CD4-positive, alpha-beta T cell treated with Interleukin-17A for 1 hour (primary cell): ENCODE measurements around the gene SRGAP3.

Experiments
- DNase-seq: peaks from one replicate; pipeline ENCODE4 v3.0.0-alpha.2; 2020

SRGAP3 gene

GRCh38 chr3:9169956-9170850 is 79.2 kb downstream of the SRGAP3 start:
- DNase-seq, result peak; percentile 25

DNA sequence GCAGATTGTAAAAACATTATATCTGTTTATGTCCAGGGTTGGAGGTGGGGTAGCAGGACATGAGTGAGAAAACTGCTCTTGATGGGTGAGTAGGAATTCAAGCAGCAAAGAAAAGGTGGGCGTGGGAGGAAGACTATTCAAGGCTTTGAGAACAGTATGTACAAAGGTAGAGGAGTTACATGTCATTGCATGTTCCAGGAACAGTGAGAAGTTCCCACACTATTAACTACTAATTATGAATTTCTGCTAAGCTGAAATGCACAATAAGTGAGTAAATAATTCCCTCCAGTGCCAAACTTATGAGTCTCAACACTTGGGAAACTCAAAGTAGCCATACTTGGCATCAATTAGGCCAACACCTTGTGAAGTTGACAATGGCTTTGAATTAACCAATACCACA is 80.1 kb downstream of the SRGAP3 start:
- no peak for DNase-seq

DNA sequence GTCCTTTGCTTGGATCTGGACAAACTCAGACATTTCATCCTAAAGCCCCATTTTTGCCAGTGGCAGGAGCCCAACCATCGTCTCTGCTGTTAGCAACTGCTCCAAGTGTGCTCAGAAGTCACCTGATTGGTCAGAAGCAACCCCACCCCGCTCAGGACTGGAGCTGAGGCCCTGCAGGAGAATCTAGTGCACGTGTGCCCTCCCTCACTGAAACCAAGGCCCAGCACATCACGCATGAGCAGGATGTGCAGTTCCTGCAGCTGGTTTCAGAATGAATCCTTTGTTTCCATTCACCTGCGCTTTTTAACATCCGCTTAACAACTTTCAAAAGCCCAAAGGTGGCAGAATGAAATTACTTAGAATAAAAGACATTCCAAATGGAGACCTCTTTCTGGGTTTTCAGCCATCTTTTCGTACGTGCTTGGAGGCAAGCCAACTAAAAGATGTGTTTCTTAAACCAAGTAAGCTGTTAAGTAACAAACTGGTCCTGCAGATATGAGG is 81.2 kb downstream of the SRGAP3 start:
- DNase-seq, result peak; percentile 11

DNA sequence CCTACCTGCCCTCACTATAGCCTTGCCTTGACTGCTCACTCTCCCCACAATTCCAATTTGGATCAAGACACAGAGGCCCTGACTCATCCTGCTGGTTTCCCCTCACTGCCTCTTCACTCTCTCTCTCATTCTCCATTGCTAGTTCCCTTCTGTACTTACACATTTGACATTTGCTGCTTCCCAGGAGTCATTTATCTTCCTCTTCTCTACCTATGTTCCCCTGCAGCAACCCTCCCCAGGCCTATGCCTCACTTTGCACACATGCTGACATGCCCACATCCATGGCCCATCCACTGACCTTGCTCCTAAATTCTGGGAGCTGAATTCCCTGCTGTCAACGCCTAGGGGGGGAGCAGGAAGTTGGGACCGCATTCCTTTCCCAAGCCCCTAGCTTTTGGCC is 82.2 kb downstream of the SRGAP3 start:
- DNase-seq, result no peak

DNA sequence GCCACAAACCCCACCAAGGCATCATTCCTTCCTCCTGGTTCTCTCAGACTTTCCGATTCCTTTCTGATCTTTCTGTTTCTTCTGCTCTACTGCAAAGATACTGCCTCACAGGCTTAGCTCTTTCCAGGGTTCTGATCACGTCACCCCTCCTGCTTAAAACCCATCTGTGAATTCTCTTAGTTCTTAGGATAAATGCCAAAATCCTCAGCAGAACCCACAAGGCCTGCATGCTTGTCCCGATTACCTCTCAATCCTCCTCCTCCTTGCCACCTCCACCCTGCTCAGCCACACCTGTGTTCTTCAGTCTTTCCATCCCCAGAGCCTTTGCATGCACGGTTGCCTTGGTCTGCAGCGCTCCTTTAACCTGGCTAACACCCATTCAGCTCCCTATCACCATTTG is 84.0 kb downstream of the SRGAP3 start:
- no peak for DNase-seq

DNA sequence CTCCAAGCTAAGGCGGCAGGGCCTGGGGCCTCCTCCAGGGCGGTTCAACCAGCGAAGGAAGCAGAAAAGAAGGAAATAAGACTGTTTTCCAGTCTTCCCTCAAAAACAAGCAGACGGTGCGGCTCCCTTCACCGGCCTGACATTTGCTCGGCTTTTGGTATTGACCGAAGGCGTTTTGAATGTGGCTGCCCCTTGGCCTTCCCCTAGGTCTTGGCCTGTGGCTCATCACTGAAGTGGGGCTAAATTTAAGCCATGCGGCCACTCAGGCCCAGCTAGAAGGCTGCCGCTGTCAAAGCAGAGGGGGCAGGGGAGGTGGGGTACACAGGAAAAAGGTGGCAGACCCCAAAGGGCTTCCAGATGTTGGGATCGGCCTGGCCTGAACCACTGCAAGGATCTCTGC is 86.2 kb downstream of the SRGAP3 start:
- no peak for DNase-seq

- DNase-seq, result no peak
Observed at GRCh38 chr3:9161811-9162210, 87.6 kb downstream of the SRGAP3 start.

DNA sequence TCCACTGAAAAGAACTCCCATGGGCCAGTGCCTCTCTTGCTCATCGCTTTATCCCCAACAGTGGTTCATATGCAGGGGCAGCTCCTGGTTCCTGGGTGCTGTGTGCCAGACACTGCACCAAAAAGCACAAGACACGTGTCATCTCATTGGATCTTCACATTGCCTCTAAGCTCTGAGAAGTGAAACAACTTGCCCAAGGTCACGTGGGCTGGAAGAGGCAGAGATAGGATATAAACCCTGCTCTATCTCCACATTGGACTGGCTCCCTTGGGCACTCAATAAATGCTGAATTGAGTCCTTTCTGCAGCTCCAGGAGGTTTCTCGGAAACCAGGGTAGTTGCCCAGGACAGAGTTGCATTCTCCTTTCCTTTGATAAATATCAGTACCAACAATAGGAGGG is 88.1 kb downstream of the SRGAP3 start:
- DNase-seq, result no peak

- no peak for DNase-seq
Observed at GRCh38 chr3:9158865-9159630, 90.4 kb downstream of the SRGAP3 start.

DNA sequence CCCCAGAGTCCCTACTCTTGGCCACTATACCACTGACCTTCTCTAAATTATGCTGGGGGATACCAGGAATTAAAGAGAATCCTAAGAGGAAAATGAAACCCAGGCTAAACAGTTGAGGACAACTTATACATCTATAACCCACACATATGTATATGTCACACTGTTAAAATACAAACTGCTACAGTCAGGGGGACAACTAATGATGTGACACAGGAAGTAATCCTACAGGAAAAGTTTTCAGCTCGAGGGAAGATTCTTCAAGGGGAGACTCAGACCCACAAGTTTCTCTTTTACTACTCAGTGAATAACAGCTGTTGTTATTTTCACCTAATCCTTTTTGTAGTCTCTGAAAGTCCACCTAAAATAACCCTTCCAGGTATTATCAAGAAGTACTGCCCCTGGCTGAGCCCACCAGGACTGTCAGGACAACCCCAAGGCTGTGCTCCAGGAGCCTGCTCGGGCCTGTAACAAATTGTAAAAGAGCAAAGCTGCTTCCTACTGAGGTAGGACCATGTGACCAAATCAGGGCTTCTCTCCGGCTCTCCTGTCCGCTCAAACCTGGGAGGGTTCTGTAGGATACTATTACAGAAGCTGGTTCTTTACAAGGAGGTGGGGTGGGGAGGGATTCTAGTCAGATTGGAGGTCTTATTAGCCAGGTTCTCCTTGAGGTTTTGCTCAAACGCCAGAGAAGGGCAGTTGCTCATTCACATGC is 91.6 kb downstream of the SRGAP3 start:
- no peak for DNase-seq

GRCh38 chr3:9156604-9157003 is 92.8 kb downstream of the SRGAP3 start:
- DNase-seq, result no peak

DNA sequence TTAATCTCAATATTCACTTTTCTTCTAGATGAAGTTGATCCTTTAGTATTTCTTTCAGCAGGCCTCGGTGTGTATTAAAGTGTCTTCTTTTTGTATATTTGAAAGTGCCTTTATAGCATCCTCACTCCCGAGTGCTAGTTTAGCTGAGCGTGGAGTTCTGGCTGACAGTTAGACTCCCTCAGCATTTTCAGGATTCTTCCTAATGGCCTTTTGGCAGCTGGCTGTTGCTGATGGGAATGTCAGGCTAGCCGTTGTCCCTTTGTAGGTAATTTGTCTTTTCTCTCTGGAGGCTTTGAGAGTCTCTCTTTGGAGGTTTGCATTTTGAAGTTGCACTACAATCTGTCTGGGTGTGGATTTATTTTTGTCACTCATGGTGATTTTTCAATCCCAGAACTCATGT is 94.4 kb downstream of the SRGAP3 start:
- no peak for DNase-seq

DNA sequence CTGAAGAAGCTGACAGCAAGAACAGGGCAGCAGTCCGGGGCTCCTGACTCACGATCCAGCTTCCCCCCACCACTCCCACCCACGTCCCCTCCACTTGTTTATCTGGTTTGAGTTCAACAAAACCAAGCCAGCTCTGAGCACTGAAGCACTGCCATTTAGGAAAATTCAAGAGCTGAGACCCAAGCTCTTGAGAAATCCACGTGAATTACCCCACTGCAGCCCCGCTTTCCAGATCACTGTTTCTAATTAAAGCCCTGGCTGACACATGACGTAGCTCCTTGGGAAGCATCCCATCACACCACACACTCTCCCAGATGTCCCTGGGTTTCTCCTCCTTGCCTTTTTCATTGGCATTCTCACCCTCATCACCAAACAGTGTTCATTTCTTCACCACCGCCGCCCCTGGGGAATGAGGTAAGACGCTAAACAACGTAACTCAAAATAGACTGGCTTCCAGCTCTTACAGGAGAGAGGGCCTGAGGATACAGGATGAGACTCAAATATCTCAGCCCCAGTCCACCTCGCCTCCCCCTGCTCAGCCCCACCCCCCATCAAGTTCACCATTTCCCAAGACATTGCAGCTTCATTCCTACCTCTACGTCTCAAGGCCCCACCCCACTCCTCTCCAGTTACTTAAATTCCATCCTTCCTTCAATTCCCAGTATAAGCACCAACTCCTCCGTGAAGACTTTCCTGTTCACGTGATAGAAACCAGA is 95.4 kb downstream of the SRGAP3 start:
- no peak for DNase-seq

- no peak for DNase-seq
Observed at GRCh38 chr3:9151240-9151639, 98.2 kb downstream of the SRGAP3 start.

DNA sequence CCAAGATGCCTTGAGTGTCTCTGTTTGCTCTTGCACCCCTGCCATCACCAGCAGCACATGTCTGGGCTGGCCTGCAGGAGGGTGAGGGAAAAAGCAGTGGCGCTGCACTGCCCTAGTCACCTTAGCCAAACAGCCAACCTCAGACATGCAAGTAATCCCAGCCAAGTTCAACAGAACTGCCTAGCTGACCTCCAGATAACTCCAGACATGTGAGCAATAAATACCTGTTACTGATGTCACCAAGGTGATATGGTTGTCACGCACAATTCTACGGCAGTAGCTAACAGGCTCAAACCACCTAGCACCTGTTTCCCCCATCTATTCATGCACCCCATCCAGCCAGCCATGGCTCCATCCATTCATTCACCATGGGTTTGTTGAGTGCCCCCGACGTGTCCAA is 99.9 kb downstream of the SRGAP3 start:
- DNase-seq, result no peak

DNA sequence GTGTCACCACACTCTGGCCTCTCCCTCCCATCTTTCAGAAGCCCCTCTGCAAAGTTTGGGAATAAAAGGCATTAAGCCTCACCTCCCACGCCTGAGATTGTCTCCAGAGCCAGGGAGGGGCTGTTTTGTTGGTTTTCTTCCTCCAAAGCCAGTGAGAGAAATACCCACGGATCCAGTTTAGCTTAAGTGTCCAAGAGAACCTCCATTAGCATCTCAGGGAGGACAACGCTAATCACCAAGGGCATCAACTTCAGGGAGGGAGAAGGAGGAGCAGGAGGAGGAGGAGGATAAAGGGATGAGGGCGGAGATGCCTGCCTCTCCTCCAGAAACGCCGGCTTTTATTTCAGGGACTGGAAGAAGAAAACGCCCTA is 101.6 kb downstream of the SRGAP3 start:
- DNase-seq, result no peak

DNA sequence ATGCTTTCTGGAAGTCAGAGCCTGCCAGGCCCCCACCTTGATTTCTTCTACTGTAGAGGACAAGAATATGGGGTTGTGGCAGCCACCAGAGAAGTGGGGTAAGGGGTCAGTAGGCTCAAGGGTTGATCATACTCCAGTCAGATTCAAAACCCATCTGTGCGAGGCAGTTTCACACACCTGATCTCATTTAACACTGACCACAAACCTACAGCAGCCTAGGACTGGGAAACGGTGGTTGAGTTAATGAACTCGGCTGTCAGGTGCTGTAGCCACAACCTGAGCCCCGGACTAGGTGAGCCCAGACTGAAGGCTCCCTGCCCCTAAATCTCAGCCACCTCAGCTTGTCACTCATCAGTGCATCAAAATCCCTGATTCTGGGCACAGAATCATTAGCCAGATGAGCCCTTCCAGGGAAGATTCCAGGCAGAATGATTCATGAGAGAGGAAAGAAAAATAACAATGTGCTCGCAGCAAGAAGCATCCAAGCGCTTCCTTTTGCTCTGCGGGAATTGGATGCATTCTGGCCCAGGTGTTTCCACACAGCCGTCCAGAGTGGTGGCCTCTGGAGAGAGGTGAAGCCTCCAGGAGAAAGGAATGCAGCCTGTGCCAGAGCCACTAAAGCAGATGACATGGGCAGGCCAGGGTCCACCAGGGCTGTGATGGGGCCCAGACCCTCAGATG is 102.1 kb downstream of the SRGAP3 start:
- DNase-seq, result no peak

GRCh38 chr3:9146367-9147071 is 102.9 kb downstream of the SRGAP3 start:
- no peak for DNase-seq

DNA sequence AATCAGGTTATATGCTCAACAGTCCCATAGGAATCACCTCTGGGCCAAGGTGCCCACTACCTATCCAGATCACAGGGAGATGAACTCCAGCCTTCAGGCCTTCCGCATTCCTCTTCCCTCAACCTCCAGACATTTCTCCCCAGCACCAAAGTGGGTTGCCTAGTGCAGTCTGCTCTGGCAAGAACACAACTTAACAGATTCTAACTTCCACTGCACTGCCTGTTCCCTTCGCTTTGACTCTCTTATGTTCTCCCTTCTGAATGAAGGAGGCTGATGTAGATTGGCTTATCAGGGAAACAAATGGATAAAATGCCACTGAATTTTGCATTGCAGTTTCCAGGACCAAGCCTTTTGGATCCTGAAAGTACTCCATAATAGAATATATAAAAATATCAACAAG is 106.3 kb downstream of the SRGAP3 start:
- DNase-seq, result no peak

GRCh38 chr3:9142362-9142761 is 107.1 kb downstream of the SRGAP3 start:
- no peak for DNase-seq

DNA sequence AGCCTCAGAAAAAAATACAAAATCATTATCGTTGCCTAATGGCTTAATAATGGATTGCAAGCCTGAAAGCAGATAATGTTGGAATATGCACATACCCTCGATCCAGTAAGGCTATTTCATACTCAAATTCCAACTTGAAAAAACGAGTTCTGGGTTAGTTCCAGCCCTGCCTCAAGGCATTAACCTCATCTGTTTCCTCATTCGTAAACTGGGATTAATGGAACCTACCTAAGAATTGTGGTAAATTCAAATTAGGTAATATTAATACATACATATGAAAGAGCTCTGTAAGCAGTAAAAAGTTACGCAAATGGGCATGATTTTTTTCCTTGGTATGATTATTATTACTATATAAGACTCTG is 107.5 kb downstream of the SRGAP3 start:
- no peak for DNase-seq

DNA sequence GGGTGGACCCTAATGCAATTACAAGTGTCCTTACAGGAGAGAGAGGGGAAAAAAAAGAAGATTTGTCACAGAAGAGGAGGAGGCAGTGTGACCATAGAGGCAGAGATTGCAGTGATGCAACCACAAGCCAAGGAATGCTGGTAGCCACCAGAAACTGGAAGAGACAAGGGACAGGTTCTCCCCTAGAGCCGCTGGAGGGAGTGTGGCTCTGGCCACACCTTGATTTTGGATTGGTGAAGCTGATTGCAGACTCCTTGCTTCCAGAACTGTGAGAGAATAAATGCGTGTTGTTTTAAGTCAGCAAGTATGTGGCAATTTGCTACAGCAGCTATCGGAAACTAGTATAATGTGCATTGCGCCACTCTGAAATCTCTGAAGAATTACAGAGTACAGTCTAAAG is 110.1 kb downstream of the SRGAP3 start:
- no peak for DNase-seq
